Medulla oblongata (tissue), 1 donor: Measurements from ENCODE around the gene MAB21L4.
A peak's percentile ranks its signal among the peaks of the same experiment; 100 is the strongest.
"Not testable (repeated sequence)": the region's sequence is repeated elsewhere in the genome, so short reads cannot be mapped to it uniquely, and the experiment has no call there.

Experiments
- DNase-seq: peaks from one replicate; pipeline ENCODE4 v3.0.0-alpha.2; 2015; ENCODE audit errors: extremely low spot score

Gene MAB21L4

DNA sequence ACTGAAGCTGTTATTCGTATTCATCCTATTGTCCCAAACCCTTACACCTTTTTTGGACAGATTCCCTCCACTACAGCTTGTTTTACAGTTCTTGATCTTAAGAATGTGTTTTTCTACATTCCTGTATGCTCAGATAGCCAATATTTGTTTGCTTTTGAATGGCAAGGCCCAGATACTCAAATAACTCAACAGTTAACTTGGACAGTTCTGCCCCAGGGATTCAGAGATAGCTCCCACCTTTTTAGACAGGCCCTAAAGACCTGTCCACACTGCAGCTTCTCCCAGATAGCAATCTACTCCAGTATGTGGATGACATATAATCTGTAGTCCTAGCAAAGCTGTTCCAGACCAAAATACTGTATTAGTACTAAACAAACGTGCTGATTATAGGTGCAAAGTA, 34.4 kb downstream of the MAB21L4 start:
- DNase-seq = no peak

DNA sequence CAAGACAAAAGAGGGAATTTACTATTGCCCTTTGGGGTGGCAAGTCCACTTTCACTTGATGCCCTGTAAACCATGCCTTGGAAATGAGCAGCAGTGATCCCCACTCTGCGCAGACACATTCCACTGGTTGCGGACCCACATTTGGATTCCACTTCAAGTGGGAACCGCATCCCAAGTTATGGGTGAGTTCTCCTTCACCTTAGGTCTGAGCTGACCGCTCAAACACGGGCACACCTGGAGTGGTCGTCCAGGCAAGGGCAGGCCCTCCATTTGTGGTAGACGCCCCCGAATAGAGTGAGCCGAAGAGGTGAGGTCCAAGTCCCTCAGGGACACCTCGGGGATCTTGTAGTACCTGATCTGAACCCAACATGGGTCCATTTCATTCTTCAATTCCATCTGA, 37.1 kb downstream of the MAB21L4 start:
- DNase-seq = no peak

DNA sequence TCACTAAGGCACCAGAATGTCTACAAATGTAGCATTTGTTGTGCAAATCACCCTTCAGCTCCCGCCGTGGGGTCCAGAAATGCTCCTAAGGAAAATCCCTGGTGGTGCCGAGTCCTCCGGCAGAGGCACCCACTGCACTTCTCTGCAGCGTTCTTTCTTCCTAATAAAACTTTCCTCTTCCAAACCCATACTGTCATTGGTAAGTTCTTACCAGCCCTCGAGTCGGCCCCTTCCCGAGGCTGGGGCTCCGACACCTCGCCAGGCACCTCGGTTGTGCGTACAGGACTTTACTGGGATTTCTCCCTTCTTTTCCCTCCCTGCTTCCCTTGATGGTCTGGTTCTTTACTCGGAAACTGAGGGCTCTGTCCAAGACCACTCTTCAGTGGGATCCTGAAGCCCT, 37.6 kb downstream of the MAB21L4 start:
- DNase-seq = no peak

DNA sequence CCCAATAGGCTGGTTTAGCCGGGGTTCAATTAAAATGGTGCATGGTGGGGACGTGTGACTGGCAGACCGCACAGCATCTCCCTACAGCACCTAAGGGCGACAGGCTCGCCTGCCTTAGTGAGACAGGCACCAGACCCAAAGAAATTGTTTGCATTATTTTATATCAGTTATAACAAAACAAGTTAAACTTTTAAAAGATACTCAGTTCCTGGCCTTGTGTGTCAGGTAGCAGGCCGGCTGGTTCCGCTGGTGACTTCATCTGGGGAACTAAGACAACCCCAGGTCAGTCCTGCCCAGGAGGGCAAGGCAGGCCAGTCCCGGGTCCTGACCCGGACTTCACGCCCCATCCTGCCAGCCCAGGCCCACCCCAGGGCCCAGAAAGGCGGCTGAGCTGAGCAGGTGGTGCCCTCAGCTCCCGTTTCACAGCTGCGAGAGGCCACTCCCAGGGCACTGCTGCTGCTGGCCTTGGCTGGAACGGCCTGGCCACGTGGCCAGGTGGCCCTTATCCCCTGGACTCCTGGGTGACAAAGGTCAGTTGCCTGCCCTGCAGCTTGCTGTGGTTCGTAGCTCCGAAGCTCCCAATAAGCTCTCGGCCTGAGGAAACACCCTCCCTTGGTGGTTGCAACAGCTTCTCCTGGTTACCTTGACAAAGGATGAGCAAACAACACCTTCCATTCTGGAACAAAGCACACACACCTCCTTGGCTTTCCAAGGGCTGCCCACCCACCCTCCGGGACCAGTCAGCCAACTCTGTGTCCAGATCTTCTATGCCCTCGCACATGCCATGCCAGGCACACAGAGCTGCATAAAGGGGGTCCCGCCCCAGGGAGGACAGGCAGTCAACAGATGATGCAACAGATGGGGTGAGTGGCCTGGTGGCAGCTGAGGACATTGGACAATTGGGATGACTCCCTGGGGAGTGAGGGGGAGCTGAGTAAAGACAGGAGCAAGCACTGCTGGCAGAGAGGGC, 38.6 kb downstream of the MAB21L4 start:
- DNase-seq = no peak

DNA sequence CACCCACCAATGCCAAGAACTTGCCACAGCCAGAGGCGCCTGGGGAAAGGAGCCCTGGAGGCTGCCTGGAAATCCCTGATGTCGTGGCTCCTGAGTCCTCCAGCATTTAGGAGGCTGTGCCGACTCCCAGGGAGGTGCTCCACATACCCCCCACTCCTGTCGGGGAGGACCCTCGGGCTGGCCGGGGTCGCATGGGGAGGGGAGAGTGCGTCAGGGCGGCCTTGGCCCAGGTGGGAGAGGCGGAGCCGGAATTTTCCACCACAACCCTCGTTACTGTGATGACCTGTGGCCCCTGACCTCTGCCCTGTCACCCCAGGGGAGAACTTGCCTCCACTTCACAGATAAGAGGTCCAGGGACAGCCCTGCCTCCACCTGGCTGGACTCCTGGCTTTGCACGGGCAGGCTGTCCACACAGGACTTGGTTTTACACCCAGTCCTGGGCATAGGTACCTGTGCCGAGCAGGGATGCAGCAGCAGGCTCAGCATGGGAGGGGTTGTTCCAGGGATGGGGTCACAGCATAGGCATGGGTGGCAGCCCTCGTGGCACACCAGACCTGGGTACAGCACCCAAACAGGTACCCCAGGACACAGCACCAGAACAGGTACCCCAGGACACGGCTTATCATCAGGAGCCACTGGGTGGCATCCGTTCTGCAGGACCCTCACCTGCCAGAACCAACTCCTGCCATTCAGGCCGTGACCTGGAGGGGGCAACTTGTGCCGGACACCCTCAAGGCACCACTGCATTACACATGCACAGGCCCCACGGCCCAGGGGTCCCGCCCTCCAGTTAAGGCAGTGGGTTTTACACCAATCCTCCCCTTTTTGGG, 39.6 kb downstream of the MAB21L4 start:
- no peak for DNase-seq

DNA sequence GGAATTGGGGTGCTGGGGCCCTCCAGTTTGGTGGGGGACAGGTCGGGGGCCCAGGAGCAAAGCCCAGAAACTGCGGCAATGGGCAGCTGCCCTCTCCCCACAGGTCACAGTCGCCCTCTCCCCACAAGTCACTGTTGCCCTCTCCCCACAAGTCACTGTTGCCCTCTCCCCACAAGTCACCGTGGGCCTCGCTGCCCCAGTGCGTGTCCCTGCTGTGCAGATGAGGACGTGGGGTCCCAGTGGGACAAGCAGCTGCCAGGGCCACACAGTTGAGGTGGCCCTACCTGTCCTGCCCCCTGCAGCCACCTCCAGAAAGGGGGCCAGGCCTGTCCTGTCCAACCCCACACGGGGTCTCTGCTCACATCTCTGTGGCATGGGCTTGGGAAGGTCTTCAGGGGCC, 40.3 kb downstream of the MAB21L4 start:
- DNase-seq = no peak

DNA sequence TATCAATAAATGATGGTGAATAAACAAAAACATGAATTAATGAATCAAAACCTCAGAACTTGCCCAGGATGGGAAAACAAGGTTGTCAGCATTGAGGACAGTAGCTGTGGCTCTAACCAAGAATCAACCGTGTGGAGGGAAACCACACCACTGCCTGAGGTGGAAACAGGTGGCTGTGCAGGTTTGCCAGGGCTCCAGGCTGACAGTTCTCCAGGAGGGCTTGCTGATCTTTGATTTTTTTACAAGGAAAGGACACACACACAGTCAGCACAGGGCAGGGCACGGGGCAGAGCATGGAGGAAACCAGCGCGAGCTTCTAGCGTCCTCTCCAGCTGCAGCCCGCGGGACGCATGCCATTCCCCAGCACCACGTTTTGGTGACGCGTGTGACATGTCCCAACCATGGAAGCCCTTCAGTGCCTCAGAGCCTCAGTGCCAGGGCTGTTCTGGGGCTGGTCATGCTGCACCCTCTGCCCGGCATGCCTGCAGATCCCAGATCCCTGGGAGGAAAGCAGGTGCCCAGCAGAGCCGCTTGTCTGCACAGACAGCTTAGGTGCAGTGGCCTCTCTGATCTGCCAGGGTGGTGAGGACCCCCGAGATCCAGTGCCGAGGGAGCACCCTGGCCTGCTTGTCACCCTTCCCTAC, 43.2 kb downstream of the MAB21L4 start:
- DNase-seq = no peak

DNA sequence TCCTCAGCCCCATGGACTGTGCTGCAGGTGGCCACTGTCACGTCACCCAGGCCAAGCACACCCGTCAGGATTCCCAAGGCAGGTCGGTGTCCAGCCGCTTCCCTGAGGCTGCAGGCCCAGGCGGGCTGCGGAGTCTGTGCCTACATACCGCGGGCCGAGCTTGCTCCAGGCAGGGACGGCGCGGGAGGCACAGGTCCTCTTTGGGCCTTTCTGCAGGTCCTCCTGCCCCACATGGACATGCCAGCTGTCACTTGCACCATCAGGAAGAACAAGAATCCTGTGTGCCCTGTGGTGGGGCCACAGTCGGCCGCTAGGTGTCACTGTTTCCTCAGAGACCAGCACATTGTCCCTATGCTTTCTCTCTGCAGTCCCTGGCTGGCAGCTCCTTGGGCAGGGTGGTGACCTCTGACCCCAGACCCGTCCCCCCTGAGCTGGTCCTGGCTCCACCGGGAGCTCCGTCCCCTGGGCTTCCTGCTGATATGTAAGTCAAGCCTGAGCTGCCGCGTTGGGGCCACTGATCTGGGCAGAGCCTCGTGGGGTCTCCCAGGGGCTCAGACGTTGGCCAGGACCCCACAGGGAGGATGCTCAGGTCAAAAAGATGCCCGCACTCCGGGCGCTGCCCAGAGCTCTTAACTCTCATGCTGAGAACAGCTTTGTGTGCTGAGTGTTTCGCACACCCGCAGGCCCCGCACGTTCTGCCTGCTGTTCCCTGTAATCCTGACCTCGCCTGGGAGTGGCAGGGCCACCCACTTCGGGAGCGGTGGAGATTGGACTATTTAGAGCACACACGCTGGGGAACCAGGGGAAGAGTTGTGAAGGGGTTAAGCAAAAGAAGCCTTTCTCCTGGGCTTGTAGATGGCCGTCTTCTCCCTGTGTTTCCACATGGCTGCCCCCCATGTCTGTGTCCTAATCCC, 44.6 kb downstream of the MAB21L4 start:
- peak; percentile 89 for DNase-seq

DNA sequence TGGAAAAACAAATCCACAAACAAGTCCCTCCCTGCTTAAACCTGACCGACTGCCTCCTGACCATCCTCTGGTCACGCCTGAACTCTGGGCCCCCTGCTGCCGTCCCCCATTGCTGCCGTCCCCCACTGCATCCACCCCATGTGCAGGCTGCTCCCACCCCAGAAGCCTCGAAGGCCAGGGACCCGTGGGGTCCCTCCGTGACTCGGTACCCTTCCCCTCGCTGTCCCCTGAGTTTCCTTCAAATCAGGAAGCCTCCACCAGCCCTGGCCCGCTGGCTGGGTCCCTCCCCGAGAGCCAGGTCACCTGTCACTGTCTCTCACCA, 45.2 kb downstream of the MAB21L4 start:
- no peak for DNase-seq

DNA sequence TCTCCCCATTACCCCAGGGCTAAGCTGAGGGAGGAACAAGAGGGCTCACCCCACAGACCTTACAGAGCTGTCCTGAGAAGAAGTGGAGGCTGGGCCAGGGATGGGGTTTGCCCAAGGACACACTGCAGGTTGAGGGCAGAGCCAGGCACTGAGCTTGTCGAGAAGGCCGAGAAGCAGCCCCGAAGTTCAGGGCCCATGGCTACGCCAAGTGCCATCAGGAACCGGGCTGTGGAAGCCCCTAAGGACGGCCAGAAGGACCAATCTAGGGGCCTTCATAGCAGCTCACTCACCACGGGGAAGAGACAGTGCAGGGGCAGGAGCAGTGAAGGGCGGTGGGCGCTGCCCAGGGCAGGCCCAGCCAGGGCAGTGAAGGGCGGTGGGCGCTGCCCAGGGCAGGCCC, 45.9 kb downstream of the MAB21L4 start:
- no peak for DNase-seq

DNA sequence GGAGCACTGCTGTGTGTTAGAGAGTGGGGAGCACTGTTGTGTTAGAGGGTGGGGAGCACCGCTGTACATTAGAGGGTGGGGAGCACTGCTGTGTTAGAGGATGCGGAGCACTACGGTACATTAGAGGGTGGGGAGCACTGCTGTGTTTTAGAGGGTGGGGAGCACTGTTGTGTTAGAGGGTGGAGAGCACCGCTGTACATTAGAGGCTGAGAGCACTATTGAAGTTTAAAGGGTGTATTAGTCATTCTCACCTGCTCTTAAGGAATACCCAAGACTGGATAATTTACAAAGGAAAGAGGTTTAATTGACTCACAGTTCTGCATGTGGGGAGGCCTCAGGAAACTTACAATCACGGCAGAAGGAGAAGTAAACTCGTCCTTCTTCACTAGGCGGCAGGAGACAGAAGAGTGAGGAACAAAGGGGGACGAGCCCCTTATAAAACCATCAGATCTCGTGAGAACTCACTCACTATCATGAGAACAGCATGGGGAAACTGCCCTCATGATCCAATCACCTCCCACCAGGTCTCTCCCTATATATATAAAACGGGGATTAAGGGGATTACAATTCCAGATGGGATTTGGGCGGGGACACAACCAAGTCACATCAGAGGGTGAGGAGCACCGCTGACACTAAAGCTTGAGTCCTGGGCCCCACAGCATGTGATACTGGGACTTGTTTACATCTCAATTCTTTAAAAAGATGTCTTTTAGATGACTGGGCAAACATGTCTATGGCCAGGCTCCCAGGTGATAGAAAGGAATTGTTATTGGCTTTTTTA, 46.9 kb downstream of the MAB21L4 start:
- DNase-seq = no peak

DNA sequence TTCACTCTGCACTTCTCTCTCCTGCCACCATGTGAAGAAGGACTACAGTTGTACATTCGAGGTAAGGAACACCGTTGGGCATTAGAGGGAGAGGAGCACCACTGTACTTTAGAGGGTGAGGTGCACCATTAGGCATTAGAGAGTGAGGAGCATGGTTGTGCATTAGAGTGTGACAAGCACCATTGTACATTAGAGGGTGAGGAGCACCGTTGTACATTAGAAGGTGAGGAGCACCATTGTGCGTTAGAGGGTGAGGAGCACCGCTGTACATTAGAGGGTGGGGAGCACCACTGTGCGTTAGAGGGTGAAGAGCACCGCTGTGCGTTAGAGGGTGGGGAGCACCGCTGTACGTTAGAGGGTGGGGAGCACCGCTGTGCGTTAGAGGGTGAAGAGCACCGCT, 48.1 kb downstream of the MAB21L4 start:
- DNase-seq = no peak

DNA sequence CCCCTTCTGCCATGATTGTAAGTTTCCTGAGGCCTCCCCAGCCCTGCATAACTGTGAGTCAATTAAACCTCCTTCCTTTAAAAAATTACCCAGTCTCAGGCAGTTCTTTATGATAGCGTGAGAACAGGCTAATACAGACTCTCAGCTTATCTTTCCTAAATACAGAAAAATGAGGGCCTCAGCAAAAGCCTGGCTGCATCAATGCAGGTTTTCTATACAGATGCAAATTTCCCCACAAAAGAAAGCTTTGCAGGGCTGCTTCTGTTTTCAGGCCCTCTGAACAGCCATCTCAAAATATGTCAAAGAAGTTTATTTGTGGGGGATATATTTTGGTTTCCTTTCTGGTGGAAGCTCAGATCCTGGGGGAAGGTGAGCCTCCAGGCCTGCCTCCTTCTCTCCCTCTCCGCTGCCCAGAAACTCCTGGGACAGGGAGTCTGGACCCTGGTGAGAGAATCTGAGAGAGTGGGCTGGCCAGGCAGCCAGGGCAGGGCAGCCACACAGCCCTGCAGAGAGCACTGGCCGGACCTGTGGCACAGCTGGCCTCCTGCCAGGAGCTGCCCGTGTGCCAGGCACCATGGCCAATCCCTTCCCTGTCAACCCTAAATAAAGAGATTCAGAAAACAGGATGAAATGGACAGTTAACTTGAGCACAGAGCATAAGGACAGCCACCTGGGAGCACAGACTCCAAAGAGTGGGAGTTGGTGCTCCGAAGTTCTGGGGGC, 48.9 kb downstream of the MAB21L4 start:
- DNase-seq = no peak

DNA sequence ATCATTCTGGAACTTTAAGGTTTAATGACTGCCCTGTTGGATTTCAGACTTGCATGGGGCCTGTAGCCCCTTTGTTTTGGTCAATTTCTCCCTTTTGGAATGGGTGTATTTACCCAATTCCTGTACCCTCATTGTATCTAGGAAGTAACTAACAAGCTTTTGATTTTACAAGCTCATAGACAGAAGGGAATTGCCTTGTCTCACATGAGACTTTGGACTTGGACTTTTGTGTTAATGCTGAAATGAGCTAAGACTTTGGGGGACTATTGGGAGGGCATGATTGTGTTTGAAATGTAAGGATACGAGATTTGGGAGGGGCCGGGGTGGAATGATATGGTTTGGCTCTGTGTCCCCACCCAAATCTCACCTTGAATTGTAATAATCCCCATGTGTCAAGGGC, 49.6 kb downstream of the MAB21L4 start:
- DNase-seq = not testable (repeated sequence)

DNA sequence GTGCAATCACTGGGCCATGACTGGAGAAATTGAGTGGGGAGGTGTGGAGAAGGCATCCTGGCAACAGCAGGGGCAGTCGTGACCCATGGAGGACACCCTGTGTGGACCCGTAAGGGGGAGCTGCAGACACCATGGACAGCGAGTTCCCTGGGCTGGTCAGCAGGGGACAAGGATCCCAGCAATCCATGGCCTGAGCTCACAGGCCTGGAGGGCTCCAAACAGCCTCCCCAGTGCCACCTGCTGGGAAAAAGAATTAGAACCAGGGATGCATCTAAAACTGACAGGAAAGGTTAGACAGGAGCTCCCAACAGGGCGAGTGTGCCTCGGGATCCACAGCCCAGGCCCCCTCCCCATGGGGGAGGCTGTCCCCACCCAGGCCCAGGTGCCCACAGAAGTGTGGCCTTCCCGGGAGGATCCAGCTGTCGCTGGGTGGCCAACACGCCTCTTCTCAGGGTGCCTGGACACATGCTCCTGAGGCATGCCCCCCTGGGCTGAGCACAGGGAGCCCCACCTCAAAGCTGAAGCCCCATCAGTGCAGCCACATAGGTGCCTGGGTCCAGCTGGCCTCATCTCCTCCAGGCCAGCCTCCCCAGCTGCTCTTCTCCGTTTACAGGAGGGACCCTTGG, 55.4 kb downstream of the MAB21L4 start:
- peak; percentile 90 for DNase-seq

DNA sequence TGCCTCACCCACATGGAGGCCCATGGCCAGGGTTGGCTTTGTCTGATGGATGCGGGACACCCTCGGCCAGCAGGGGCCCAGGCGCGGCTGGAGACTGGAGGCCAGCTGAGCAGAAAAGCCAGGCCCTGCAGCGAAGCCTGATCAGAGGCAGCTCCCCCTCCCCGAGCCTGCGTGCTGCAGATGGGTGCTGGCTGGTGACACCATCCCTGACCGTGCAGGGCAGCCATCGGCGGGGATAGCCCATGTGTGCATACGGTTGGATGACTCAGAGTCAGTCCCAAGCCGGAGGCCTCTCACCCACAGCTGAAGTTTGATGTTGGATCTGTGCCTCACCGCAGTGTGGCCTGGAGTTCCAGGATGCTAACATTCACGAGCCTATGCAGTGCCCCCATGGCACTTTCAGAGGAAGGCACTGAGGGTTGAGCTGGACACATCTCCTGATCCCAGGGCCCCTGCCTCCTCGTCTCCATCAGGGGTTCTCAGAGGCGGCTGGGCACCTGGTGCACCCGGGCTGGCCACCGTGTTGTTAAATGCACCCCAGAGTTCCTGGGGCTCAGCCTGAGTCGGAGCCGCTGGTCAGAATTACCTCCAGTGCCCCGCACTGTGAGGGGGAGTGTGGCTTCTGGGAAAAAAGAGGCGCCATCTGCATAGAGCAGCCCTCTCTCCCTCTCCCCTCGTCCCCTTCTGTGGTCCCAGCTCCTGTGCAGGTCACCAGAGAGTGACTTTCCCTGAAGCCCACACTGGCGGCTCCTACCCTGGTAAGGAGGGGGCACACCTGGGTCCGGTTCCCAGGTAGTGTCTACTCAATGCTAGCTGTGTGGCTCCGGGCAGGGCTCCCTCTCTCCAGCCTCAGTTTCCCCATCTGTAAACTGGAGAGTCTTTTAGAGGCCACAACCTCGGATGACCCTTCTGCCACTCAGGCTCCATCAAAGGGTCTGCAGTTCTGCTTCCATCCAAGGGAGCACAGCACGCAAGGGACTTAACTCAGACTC, 56.5 kb downstream of the MAB21L4 start:
- no peak for DNase-seq

DNA sequence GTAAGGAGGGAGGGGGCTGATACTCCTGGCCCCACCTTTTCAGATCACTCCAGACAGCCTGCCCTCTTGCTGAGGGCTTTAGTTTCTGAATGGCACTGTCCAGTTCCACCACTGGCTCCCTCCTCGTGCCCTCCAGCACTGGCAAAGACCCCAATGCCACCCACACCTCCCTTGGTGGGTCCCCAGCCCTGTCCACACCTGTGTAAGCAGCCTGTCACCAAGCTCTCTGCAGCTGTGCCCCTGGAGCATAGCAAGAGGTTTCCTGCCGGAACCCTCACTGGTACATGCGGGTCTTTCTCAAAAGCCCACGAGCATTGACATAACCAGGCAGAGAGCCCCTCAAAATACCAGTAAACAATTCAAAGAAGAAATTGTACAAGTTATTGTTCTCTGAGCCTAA, 58.3 kb downstream of the MAB21L4 start:
- DNase-seq = no peak

DNA sequence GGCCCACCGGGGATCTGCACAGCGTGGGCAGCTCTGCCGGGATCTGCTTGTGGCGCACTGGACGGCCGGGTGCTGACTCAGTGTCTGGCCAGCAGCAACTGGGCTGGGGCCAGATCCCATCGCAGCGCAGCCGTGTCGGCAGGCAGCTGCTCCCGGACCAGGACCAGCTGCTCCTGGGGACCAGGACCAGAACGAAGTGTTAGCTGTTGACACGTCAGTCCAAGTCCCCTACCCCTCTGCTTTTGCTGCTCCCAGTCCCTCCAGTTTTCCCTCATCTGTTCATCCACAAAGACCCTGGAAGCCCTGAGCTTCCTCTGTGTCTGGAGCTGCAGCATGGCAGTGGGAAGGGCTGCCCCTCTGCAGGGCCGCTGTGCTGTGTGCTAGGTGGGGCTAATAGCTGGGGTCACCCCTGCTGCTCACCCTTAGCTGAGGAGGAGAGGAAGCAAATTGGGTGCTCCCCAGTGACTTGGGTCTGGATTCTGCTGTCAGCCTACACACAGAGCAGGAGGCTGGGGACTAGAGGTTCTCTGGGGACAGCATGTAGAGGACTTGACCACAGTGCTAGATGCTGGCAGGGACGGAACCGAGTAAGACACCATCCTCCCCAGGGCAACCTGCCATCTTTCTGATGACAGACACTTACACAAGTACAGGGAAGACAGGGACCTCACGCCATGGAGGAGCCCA, 59.0 kb downstream of the MAB21L4 start:
- peak; percentile 64 for DNase-seq
